NCI-H82 treated with DMSO at 0.1 percent for 48 hours (cell line): Measurements from ENCODE around the gene MAPRE3.

Source experiments
- DNase-seq: peaks from one replicate; lab custom pipeline; 2025; ENCODE audit not compliant: unreplicated experiment; lab: John Stamatoyannopoulos, UW

The MAPRE3 gene

GRCh38 chr2:26948800-26949199 lies 21.6 kb upstream of the MAPRE3 start:
- DNase-seq: no peak

- DNase-seq: no peak
Measured at GRCh38 chr2:26950246-26950645, 20.2 kb upstream of the MAPRE3 start.

- DNase-seq: no peak
Measured at GRCh38 chr2:26951236-26951635, 19.2 kb upstream of the MAPRE3 start.

- no peak for DNase-seq
Measured at GRCh38 chr2:26952374-26952773, 18.1 kb upstream of the MAPRE3 start.

GRCh38 chr2:26954135-26954534 lies 16.3 kb upstream of the MAPRE3 start:
- DNase-seq: no peak

- DNase-seq: no peak
Measured at GRCh38 chr2:26957041-26957440, 13.4 kb upstream of the MAPRE3 start.

GRCh38 chr2:26957534-26957933 lies 12.9 kb upstream of the MAPRE3 start:
- DNase-seq: no peak

- no peak for DNase-seq
Measured at GRCh38 chr2:26959331-26959730, 11.1 kb upstream of the MAPRE3 start.

GRCh38 chr2:26964446-26965130 lies 5.8 kb upstream of the MAPRE3 start:
- DNase-seq: no peak

GRCh38 chr2:26968001-26968400 lies 2.4 kb upstream of the MAPRE3 start:
- no peak for DNase-seq

- no peak for DNase-seq
Measured at GRCh38 chr2:26969077-26969844, 1.2 kb upstream of the MAPRE3 start.

- no peak for DNase-seq
Measured at GRCh38 chr2:26970928-26971627, 641 bp downstream of the MAPRE3 start.

GRCh38 chr2:26971911-26972786 lies 1.7 kb downstream of the MAPRE3 start:
- no peak for DNase-seq

GRCh38 chr2:26974352-26974751 lies 3.9 kb downstream of the MAPRE3 start:
- no peak for DNase-seq

GRCh38 chr2:26975102-26975501 lies 4.7 kb downstream of the MAPRE3 start:
- no peak for DNase-seq

- no peak for DNase-seq
Measured at GRCh38 chr2:26975656-26976055, 5.2 kb downstream of the MAPRE3 start.

GRCh38 chr2:26976237-26976636 lies 5.8 kb downstream of the MAPRE3 start:
- no peak for DNase-seq

- no peak for DNase-seq
Measured at GRCh38 chr2:26977012-26977411, 6.6 kb downstream of the MAPRE3 start.

- DNase-seq: no peak
Measured at GRCh38 chr2:26978061-26978596, 7.7 kb downstream of the MAPRE3 start.

- DNase-seq: no peak
Measured at GRCh38 chr2:26979741-26980140, 9.3 kb downstream of the MAPRE3 start.

GRCh38 chr2:26980971-26981370 lies 10.5 kb downstream of the MAPRE3 start:
- no peak for DNase-seq
